Measurements from ENCODE around the gene AFF2. TPM values are rescaled to one million over a fixed set of nuclear protein-coding genes. Genes with fewer than 3 reads are reported as not detected.

Gene AFF2
- total RNA-seq, 1 experiment from 2014 or later, result 0.05 TPM

- TF ChIP-seq ATF3 (IDR thresholded peaks at IDR 0.05) (no peak), ZBTB33 (IDR thresholded peaks at IDR 0.05; ENCODE audit: extremely low read depth, insufficient replicate concordance, low read length) (no peak), EZH2phosphoT487 (IDR thresholded peaks at IDR 0.05; ENCODE audit: borderline replicate concordance) (no peak)
- no peak overlapping the region for H3K9ac ChIP-seq (ENCODE audit: low read length)
- RAD21 ChIA-PET (ENCODE audit: low non-redundant PET in 1 of 2, low total read pairs in 2 of 2, uncharacterized antibody in 2 of 2, unreplicated experiment in 2 of 2), result no interaction called here
- ATAC-seq (no peak), DNase-seq (ENCODE audit: low read depth, low spot score) (no peak)
- no peaks in the 10 kb centered on the region for H3K27me3 ChIP-seq (ENCODE audit: insufficient read depth, low read length)
- no peak overlapping the region for H3K27ac ChIP-seq (ENCODE audit: low read depth, low read length)
- H4K20me1 ChIP-seq (ENCODE audit: insufficient read depth), result no peaks in the 10 kb centered on the region
- no peaks in the 10 kb centered on the region for H3K36me3 ChIP-seq (ENCODE audit: control insufficient read depth in 1 of 2, insufficient read depth in 2 of 2, low read length in 2 of 2)
- H3K4me2 ChIP-seq (ENCODE audit: low read length), result no peak overlapping the region
- CTCF ChIA-PET, result no interaction called here
- H3K9me2 ChIP-seq (ENCODE audit: insufficient read depth), result no peaks in the 10 kb centered on the region
- BruUV-seq (replicated peaks), result no TSS peak
- no peaks in the 10 kb centered on the region for H3K9me3 ChIP-seq (ENCODE audit: control insufficient read depth in 1 of 2, insufficient read depth in 1 of 2, low read depth in 1 of 2, low read length in 2 of 2)
- H3K4me1 ChIP-seq (ENCODE audit: control insufficient read depth in 1 of 2, insufficient read depth in 2 of 2, low read length in 2 of 2), result no peaks in the 10 kb centered on the region
- no peak overlapping the region for H3K4me3 ChIP-seq (replicated peaks in 1 of 2; ENCODE audit: low read depth in 1 of 2, low read length in 2 of 2)
- intact Hi-C loops (cut with micrococcal nuclease), result no loop called here
- no peaks in the 10 kb centered on the region for H3K79me2 ChIP-seq (ENCODE audit: insufficient read depth, low read length)
- POLR2A ChIA-PET, result no interaction called here
- H2AFZ ChIP-seq (ENCODE audit: low read depth, low read length, poor library complexity, severe bottlenecking), result no peak overlapping the region
These were observed 99.0 kb downstream of the AFF2 start for GRCh38 chrX:148599404-148599803.

GRCh38 chrX:148600131-148600530 is 99.7 kb downstream of the AFF2 start:
- Histone ChIP-seq H3K9ac (ENCODE audit: low read length) (no peak overlapping the region), H3K27ac (ENCODE audit: low read depth, low read length) (no peak overlapping the region), H4K20me1 (ENCODE audit: insufficient read depth) (no peaks in the 10 kb centered on the region), H3K4me2 (ENCODE audit: low read length) (no peak overlapping the region), H3K9me2 (ENCODE audit: insufficient read depth) (no peaks in the 10 kb centered on the region), H3K27me3 (ENCODE audit: insufficient read depth, low read length) (no peaks in the 10 kb centered on the region), H3K36me3 (ENCODE audit: control insufficient read depth in 1 of 2, insufficient read depth in 2 of 2, low read length in 2 of 2) (no peaks in the 10 kb centered on the region), H3K4me3 (replicated peaks in 1 of 2; ENCODE audit: low read depth in 1 of 2, low read length in 2 of 2) (no peak overlapping the region), H3K79me2 (ENCODE audit: insufficient read depth, low read length) (no peaks in the 10 kb centered on the region), H2AFZ (ENCODE audit: low read depth, low read length, poor library complexity, severe bottlenecking) (no peak overlapping the region), H3K9me3 (ENCODE audit: control insufficient read depth in 1 of 2, insufficient read depth in 1 of 2, low read depth in 1 of 2, low read length in 2 of 2) (no peaks in the 10 kb centered on the region), H3K4me1 (ENCODE audit: control insufficient read depth in 1 of 2, insufficient read depth in 2 of 2, low read length in 2 of 2) (no peaks in the 10 kb centered on the region)
- ChIA-PET RAD21 (ENCODE audit: low non-redundant PET in 1 of 2, low total read pairs in 2 of 2, uncharacterized antibody in 2 of 2, unreplicated experiment in 2 of 2) (no interaction called here), CTCF (no interaction called here), POLR2A (no interaction called here)
- BruUV-seq (replicated peaks), result no TSS peak
- intact Hi-C loops (cut with micrococcal nuclease), result no loop called here
- TF ChIP-seq RAD21 (IDR thresholded peaks at IDR 0.05; ENCODE audit: low read depth), result no peak
- TF ChIP-seq ZBTB33 (IDR thresholded peaks at IDR 0.05; ENCODE audit: extremely low read depth, insufficient replicate concordance, low read length), result no peak
- no peak for TF ChIP-seq ATF3 (IDR thresholded peaks at IDR 0.05)
- no peak for TF ChIP-seq ZFX (IDR thresholded peaks at IDR 0.05)
- TF ChIP-seq EZH2phosphoT487 (IDR thresholded peaks at IDR 0.05; ENCODE audit: borderline replicate concordance), result no peak
- no peak for TF ChIP-seq EZH2 (IDR thresholded peaks at IDR 0.05)
- no peak for TF ChIP-seq EGR1 (IDR thresholded peaks at IDR 0.05; ENCODE audit: low read depth)
- TF ChIP-seq YY1 (IDR thresholded peaks at IDR 0.05; ENCODE audit: extremely low read depth, insufficient replicate concordance, low read depth, low read length), result no peak
- DNase-seq (ENCODE audit: low read depth, low spot score) (no peak), ATAC-seq (no peak)

Measured in HCT116 (cell line).